Daoy (cell line): ENCODE measurements around the gene TTBK2. TPM values are rescaled to one million over a fixed set of nuclear protein-coding genes. Genes with fewer than 3 reads are reported as not detected.
A peak's percentile ranks its signal among the peaks of the same experiment; 100 is the strongest.

Experiments used
- DNase-seq: peaks from one replicate; pipeline ENCODE4 v3.0.0-alpha.2; 2015; ENCODE audit warnings: low read depth
- total RNA-seq: library from RNA; depleted of rRNA; stranded (reverse); fragments of >200 nt; shearing (Covaris generic); gene quantifications from 2 replicates; pipeline ENCODE4 v1.2.3, GENCODE V29; 2014

TTBK2 gene
- total RNA-seq, 1 experiment from 2014 or later = 5.0 TPM

DNA sequence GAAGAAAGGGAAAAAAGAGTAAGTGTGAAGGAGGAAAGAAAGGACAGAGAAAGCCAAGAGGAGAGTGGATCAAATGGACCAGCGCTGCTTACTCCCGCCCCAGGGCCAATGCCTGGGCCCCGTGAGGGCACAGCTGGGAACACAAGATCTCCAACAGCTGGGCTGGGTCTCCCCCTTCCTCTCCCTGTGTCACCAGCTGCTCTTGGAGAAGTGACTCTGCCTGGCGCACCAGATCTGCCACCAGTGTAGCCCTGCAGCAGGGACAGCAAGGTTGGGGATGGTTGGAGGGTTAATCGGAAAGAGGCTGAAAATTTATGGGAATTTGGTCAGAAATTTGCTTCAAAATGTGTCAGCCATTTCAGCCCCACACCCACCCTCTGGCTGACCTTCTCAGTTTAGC, 192.0 kb downstream of the TTBK2 start:
- no peak for DNase-seq

DNA sequence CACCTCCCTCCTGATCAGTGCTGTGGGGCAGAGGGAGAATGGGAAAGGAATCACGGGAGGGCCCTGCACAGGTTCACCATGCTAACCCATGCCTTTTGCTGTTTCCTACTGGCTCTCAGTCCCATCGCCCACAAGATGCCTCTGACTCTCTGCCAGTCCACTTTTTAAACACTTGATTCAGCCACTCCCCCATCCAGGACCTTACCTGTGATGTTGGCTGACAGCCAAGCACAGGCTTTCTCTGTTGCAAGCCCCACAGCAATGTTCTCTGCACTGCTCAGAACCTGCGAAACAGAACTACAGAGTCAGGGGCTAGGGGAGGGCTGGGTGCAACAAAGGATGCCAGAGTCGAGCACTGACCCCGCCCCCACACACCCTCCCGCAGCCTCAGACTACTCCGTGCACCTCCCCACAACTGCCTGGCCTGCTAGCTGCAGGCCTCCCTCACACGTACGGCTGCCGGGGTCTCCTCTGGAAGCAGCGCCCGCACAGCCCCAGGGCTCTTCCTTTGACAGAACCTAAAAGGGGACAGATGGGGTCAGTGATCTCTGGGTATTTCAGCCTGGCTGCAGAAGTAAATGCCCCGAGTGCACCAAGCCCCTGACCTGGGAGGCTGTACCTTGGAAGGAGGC, 192.7 kb downstream of the TTBK2 start:
- DNase-seq = no peak

DNA sequence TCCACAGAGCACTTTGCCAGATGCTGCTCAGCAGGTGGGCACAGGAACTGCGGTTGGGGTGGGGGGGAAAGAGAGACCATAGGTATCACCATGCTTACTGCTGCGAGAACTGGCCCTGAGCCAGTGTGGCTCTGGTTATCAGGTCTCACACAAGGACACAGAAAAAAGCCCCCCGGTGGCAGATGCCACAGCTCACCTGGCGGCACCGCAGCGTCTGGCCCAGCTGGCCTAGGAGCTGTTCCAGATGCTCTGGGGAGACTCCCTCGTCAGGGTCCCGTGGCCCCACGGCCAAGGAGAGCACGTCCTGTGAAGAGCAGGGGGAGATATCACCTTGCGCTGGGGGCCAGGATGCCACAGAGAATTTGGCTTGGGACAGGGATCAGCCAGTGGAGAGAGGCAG, 194.5 kb downstream of the TTBK2 start:
- DNase-seq = no peak

DNA sequence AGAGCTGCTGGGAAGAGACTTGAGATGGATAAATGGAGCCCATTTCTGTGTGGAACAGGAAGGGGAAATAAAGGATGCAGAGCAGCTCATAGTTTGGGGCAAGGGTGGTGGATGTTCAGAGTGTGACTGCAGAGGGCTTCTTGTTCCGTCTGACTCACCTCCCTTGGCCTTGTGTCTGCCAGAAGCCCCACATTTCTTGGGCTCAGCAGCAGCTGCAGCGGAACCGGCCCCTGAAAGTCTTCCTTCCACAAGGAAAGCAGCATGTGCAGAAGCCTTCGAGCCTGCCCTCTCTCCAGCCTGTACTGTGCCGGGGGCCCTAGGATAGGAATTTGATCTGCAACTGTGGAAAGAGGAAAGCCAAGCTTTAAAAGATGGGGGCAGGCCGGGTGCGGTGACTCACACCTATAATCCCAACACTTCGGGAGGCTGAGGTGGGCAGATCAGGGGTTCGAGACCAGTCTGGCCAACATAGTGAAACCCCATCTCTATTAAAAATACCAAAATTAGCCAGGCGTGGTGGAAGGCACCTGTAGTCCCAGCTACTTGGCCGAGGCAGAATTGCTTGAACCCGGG, 195.2 kb downstream of the TTBK2 start:
- DNase-seq = no peak

DNA sequence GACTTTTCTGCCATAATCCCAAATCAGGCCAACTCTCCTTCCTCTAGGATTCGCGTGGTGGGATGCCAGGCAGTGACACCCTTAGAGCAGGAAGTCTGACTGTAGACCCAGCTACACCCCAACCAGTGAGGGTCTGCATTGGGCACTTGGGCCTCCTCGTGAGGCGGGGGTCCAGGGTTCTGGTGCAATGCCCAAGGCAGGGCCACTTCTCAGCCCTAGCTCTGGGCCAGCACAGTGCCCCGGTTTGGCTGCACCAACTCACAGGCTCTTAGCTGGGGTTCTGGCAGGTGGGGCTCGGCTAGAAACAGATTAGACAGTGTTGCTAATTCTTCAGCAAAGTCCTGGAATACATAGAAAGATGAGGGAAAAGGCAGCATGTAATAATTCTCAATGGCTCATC, 196.3 kb downstream of the TTBK2 start:
- DNase-seq = no peak

- DNase-seq = no peak
These were observed 197.5 kb downstream of the TTBK2 start for GRCh38 chr15:42723068-42723467.

- DNase-seq = no peak
These were observed 198.7 kb downstream of the TTBK2 start for GRCh38 chr15:42721916-42722315.

DNA sequence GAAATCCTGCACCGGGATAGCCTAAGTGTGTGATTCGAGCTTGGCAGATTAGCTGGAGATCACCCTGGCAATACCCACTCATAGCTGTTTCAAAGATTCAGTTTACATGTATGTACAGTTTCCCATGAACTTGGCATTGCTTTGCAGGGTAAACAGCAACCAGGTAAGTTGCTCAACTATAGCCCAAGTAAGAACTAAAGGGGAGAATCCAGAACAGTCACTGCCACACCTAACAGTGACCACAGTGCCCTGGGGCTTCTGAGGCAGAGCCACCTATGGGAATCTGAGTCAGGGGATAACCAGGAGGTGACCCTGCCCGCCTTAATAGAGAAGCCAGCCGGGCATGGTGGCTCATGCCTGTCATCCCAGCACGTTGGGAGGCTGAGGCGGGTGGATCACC, 199.6 kb downstream of the TTBK2 start:
- no peak for DNase-seq

- DNase-seq = no peak
These were observed 200.5 kb downstream of the TTBK2 start for GRCh38 chr15:42720071-42720470.

- no peak for DNase-seq
These were observed 201.5 kb downstream of the TTBK2 start for GRCh38 chr15:42719043-42719442.

- DNase-seq = no peak
These were observed 204.0 kb downstream of the TTBK2 start for GRCh38 chr15:42716626-42717025.

- DNase-seq = no peak
These were observed 204.5 kb downstream of the TTBK2 start for GRCh38 chr15:42716125-42716524.

DNA sequence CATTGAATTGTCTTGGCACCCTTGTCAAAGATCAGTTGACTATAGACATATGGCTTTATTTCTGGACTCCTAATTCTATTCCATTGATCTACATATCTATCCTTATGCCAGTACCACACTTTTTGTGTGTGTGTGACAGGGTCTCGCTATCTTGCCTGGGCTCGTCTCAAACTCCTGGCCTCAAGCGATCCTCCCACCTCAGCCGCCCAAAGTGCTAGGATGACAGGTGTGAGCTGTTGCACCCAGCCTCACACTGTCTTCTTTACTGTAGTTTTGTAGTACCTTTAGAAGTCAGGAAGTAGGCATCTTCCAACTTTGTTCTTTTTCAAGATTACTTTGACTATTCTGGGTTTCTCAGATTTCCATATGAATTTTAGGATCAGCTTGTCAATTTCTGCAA, 208.0 kb downstream of the TTBK2 start:
- DNase-seq = no peak

- DNase-seq = no peak
These were observed 208.8 kb downstream of the TTBK2 start for GRCh38 chr15:42711746-42712145.

DNA sequence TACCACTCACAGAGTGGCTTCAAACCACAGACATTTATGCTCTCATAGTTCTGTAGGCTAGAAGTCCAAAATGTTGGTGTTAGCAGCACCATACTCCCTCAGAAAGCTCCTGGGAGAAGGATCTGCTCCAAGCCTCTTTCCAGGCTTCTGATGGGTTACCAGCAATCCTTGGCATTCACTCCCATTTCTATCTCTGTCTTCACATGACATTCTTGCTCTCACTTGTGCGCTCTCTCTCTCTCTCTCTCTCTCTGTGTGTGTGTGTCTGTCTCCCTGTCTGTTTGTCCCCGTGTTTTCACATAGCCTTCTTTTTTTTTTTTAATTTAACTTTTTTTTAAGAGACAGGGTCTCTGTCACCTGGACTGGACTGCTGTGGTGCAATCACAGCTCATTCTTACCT, 209.9 kb downstream of the TTBK2 start:
- no peak for DNase-seq

GRCh38 chr15:42707873-42708544, 212.6 kb downstream of the TTBK2 start:
- DNase-seq = no peak

- DNase-seq = no peak
These were observed 213.5 kb downstream of the TTBK2 start for GRCh38 chr15:42707068-42707467.

DNA sequence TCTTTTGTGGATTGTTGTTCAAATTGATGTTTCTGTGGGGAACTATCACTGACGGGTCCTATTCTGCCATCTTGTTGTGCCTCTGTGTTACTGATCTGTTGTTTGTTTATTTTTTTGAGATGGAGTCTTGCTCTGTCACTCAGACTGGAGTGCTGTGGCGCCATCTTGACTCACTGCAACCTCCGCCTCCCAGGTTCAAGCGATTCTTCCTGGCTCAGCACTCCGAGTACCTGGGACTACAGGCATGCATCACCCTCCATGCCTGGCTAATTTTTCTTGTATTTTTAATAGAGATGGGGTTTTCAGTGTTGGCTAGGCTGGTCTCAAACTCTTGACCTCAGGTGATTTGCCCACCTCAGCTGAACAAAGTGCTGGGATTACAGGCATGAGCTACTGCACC, 215.2 kb downstream of the TTBK2 start:
- DNase-seq = no peak

DNA sequence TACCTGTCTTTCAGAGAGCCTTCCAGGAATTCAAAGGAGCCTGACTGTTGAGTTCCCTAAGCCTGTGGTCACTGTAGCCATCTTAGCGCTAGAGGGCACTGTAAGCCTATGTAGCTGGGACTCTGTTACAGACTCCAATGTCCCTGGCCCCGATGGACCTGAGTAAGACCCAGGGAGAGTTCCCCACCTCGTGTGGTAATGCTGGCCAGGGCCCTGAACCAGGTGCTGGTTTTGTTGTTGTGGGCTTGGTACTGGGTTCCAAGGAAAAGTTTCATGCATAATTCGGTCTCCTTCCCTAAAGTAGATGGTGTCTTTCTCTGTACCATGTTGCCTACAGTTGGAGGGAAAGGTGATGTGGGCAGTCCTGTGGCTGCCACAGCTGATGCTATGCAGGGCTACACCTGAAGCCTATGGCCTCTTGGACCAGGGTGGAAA, 216.1 kb downstream of the TTBK2 start:
- DNase-seq = peak; percentile 69

DNA sequence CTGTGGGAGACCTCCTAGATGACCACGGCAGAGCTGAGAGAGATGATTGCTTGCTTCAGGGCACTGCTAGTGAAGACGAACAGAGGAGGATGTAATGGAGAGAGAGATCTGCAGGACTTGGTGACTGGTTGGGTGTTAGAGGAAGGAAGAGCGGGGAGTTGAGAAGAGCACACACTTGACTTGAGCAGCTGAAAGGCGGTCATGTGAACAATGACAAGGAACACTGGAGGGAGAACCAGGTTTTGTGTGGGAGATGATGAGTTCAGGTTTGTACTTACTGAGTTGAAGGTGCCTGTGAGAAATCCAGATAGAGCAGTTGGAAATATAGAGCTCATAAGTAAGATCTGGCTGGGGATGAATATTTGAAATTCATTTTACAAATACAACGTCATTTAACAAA, 224.0 kb downstream of the TTBK2 start:
- no peak for DNase-seq

DNA sequence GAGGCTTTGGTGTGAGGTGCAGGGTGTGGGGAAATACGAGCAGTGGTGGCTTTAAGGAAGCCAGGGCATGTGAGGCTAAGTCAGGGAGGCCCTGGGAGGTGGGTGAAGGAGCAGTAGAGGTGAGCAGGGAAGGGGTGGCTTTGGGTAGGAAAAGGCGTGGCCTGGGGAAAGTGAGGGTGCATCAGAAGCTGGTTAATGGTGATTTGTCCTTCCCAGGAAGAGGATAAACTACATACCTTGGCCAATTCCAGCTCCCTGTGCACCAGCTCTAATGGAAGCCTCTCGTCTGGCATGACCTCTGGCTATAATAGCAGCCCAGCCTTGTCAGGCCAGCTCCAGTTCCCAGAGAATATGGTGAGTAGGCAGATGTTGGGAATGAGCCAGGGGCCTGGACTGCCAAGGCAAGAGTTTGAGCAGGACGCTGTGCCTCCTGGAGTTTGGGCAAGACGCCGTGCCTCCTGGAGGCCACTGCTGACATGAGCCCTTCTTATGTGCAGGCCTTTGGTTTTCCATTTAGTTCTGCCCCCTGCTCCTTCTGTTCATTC, 225.0 kb downstream of the TTBK2 start:
- no peak for DNase-seq

DNA sequence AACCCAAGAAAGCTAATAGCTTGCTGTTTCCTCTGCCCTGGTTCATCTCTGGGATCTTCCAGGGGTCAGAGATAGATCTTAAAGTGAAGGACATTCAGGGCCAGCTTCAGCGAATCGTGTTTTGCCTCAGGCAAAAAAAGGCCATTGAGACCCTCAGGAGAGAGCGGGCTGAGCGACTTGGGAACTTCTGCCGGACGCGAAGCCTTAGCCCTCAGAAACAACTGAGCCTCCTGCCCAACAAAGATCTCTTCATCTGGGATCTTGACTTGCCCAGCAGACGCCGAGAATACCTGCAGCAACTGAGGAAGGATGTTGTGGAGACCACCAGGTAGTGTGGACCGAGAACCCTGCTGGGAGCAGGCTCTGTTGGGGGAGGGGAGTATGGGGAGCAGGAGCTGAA, 226.2 kb downstream of the TTBK2 start:
- no peak for DNase-seq

- DNase-seq = no peak
These were observed 226.6 kb downstream of the TTBK2 start for GRCh38 chr15:42693942-42694341.
